H1 (cell line): Measurements from ENCODE around the gene PRSS21. TPM values are rescaled to one million over a fixed set of nuclear protein-coding genes. Genes with fewer than 3 reads are reported as not detected.

Source experiments
- CTCF ChIA-PET: fragments of 300-600 bp; sonication (Branson Sonifier 250); formaldehyde crosslinking; loops from one replicate; lab custom pipeline; 2021; ENCODE audit not compliant: partially characterized antibody; lab: Charles Lee
- POLR2A ChIA-PET: fragments of 300-600 bp; sonication (Branson Sonifier 250); formaldehyde crosslinking; loops from one replicate; lab custom pipeline; 2021; ENCODE audit warnings: inconsistent platforms; ENCODE audit not compliant: partially characterized antibody; lab: Charles Lee
- DNase-seq, 2 experiments: peaks; one replicate each; pipeline versions ENCODE4 v3.0.0 to v3.0.0-alpha.2; 2010 to 2022; ENCODE audit warnings: low spot score in 2 of 2, low read depth in 1 of 2, mixed read lengths in 1 of 2
- FAIRE-seq: peaks from 2 replicates; lab custom pipeline; 2011; peaks lifted over from hg19 to GRCh38; lab: Jason Lieb, UNC
- H2AFZ ChIP-seq: 2 replicates; pipeline ENCODE4 v1.8.1; 2012; ENCODE audit warnings: low read length, inconsistent platforms
- H2AK5ac ChIP-seq: 2 replicates; pipeline ENCODE4 v1.6.1; 2013; ENCODE audit warnings: low read depth, low read length
- H2BK120ac ChIP-seq: replicated peaks from 2 replicates; pipeline ENCODE3; 2013; ENCODE audit warnings: low read depth, low read length, inconsistent platforms
- H2BK12ac ChIP-seq: 2 replicates; pipeline ENCODE4 v1.6.1; 2013; ENCODE audit warnings: low read depth, low read length
- H2BK15ac ChIP-seq: 2 replicates; pipeline ENCODE4 v1.6.1; 2013; ENCODE audit warnings: low read length
- H2BK20ac ChIP-seq: 2 replicates; pipeline ENCODE4 v1.6.1; 2013; ENCODE audit warnings: low read length
- H2BK5ac ChIP-seq: 2 replicates; pipeline ENCODE4 v1.6.1; 2013; ENCODE audit warnings: low read depth, low read length
- H3K14ac ChIP-seq: 2 replicates; pipeline ENCODE4 v1.6.1; 2013; ENCODE audit warnings: inconsistent platforms; ENCODE audit not compliant: insufficient read length
- H3K18ac ChIP-seq: 2 replicates; pipeline ENCODE4 v1.6.1; 2013; ENCODE audit warnings: low read length; ENCODE audit errors: extremely low read depth
- H3K23ac ChIP-seq: 2 replicates; pipeline ENCODE4 v1.6.1; 2013; ENCODE audit warnings: inconsistent platforms; ENCODE audit not compliant: insufficient read length
- H3K23me2 ChIP-seq: 2 replicates; pipeline ENCODE4 v1.6.1; 2013; ENCODE audit warnings: low read depth, low read length
- H3K27ac ChIP-seq: 2 replicates; pipeline ENCODE4 v1.6.1; 2011; ENCODE audit warnings: low read depth, low read length, inconsistent platforms
- H3K27me3 ChIP-seq, 4 experiments: replicated peaks in 1 of 4; 1 replicate in 1 of 4; 2 replicates in 3 of 4; pipeline versions ENCODE4 v1.6.1 to v1.8.1; 2011 to 2013; ENCODE audit warnings: low read length in 3 of 4, mild to moderate bottlenecking in 3 of 4, inconsistent platforms in 2 of 4, mixed read lengths in 2 of 4, moderate library complexity in 1 of 4; ENCODE audit not compliant: control insufficient read depth in 3 of 4, insufficient read depth in 3 of 4; ENCODE audit errors: extremely low read depth in 1 of 4
- H3K36me3 ChIP-seq, 4 experiments: 2 replicates each; pipeline versions ENCODE4 v1.6.1 to v1.8.1; 2011 to 2013; ENCODE audit warnings: mild to moderate bottlenecking in 4 of 4, low read length in 3 of 4, moderate library complexity in 2 of 4, control low read depth in 1 of 4, inconsistent platforms in 1 of 4; ENCODE audit not compliant: insufficient read depth in 4 of 4, control insufficient read depth in 2 of 4
- H3K4ac ChIP-seq: replicated peaks from 2 replicates; pipeline ENCODE3; 2013; ENCODE audit warnings: low read length, low read depth, mixed read lengths, inconsistent platforms; ENCODE audit not compliant: insufficient read length
- H3K4me1 ChIP-seq, 4 experiments: replicated peaks in 1 of 4; 1 replicate in 1 of 4; 2 replicates in 3 of 4; pipeline versions ENCODE4 v1.6.1 to v1.8.1; 2011 to 2013; ENCODE audit warnings: low read length in 3 of 4, inconsistent platforms in 2 of 4, mixed read lengths in 1 of 4; ENCODE audit not compliant: insufficient read depth in 4 of 4, control insufficient read depth in 3 of 4
- H3K4me2 ChIP-seq, 2 experiments: 2 replicates each; pipeline versions ENCODE4 v1.6.1 to v1.8.1; 2011 to 2013; ENCODE audit warnings: low read depth in 2 of 2, low read length in 2 of 2, control low read depth in 1 of 2, inconsistent platforms in 1 of 2, mild to moderate bottlenecking in 1 of 2; ENCODE audit not compliant: insufficient read depth in 1 of 2
- H3K4me3 ChIP-seq, 4 experiments: fragments of 200-600, 300-600 bp in 1 of 4; sonication (generic), shearing (Covaris generic), sonication (Bioruptor Twin) in 1 of 4; 2 replicates each; pipeline versions ENCODE4 v1.5.1 to v1.8.1; 2011 to 2016; ENCODE audit warnings: low read length in 4 of 4, low read depth in 3 of 4, control low read depth in 2 of 4, inconsistent platforms in 2 of 4, mild to moderate bottlenecking in 2 of 4, mixed read lengths in 1 of 4, moderate library complexity in 1 of 4; ENCODE audit not compliant: insufficient read depth in 2 of 4; ENCODE audit errors: extremely low read depth in 1 of 4
- H3K56ac ChIP-seq: replicated peaks from 2 replicates; pipeline ENCODE3; 2013; ENCODE audit warnings: low read depth, mild to moderate bottlenecking, mixed read lengths, low read length, inconsistent platforms; ENCODE audit not compliant: insufficient read length
- H3K79me1 ChIP-seq: 2 replicates; pipeline ENCODE4 v1.6.1; 2013; ENCODE audit warnings: low read depth, low read length, control low read depth
- H3K79me2 ChIP-seq, 2 experiments: 2 replicates each; pipeline versions ENCODE4 v1.6.1 to v1.8.1; 2012 to 2013; ENCODE audit warnings: low read length in 2 of 2, mild to moderate bottlenecking in 2 of 2, inconsistent platforms in 1 of 2; ENCODE audit not compliant: insufficient read depth in 2 of 2, control insufficient read depth in 1 of 2
- H3K9ac ChIP-seq, 4 experiments: replicated peaks in 1 of 4; 1 replicate in 1 of 4; 2 replicates in 3 of 4; pipeline versions ENCODE4 v1.6.1 to v1.8.1; 2011 to 2013; ENCODE audit warnings: low read depth in 3 of 4, low read length in 3 of 4, control low read depth in 2 of 4, mild to moderate bottlenecking in 2 of 4, moderate library complexity in 2 of 4, inconsistent platforms in 1 of 4; ENCODE audit errors: extremely low read depth in 1 of 4
- H3K9me3 ChIP-seq, 2 experiments: 2 replicates each; pipeline versions ENCODE4 v1.6.1 to v1.8.1; 2012 to 2013; ENCODE audit warnings: mild to moderate bottlenecking in 2 of 2, moderate library complexity in 2 of 2, control low read depth in 1 of 2, inconsistent platforms in 1 of 2, low read depth in 1 of 2, low read length in 1 of 2, mixed read lengths in 1 of 2; ENCODE audit not compliant: insufficient read depth in 2 of 2
- H4K20me1 ChIP-seq, 2 experiments: replicated peaks in 1 of 2; 2 replicates each; pipeline versions ENCODE3 to v1.8.1; 2011 to 2013; ENCODE audit warnings: inconsistent platforms in 2 of 2, low read length in 2 of 2, mild to moderate bottlenecking in 1 of 2; ENCODE audit not compliant: insufficient read depth in 2 of 2, control insufficient read depth in 1 of 2
- H4K5ac ChIP-seq: 2 replicates; pipeline ENCODE4 v1.6.1; 2013; ENCODE audit warnings: low read length, low read depth, mixed read lengths, inconsistent platforms; ENCODE audit not compliant: insufficient read length
- H4K8ac ChIP-seq: 2 replicates; pipeline ENCODE4 v1.8.0; 2013; ENCODE audit warnings: mild to moderate bottlenecking, moderate library complexity, low read length, inconsistent platforms; ENCODE audit not compliant: insufficient read depth; ENCODE audit errors: extremely low read depth
- H4K91ac ChIP-seq: replicated peaks from 2 replicates; pipeline ENCODE3; 2013; ENCODE audit warnings: low read length, mixed read lengths, inconsistent platforms; ENCODE audit not compliant: insufficient read length
- CBX5 ChIP-seq: fragments of 300-800, 300-1000 bp; sonication (generic); IDR thresholded peaks from 2 replicates; pipeline ENCODE4 v1.7.1; 2016; ENCODE audit warnings: antibody characterized with exemption, low read length, low read depth
- CBX8 ChIP-seq: fragments of 300-800, 300-1000 bp; sonication (generic); IDR thresholded peaks from 2 replicates; pipeline ENCODE4 v1.7.1; 2016; ENCODE audit warnings: low read depth, low read length, borderline replicate concordance
- CREB1 ChIP-seq: IDR thresholded peaks from 2 replicates; pipeline ENCODE4 v1.6.1; 2012; ENCODE audit warnings: inconsistent platforms
- EGR1 ChIP-seq: IDR thresholded peaks from 2 replicates; pipeline ENCODE4 v1.6.1; 2011; ENCODE audit warnings: low read depth, low read length, borderline replicate concordance
- GABPA ChIP-seq: IDR thresholded peaks from 2 replicates; pipeline ENCODE4 v1.6.1; 2011; ENCODE audit warnings: mild to moderate bottlenecking, low read length, moderate library complexity, borderline replicate concordance; ENCODE audit not compliant: insufficient read depth
- GTF2F1 ChIP-seq: IDR thresholded peaks from 2 replicates; pipeline ENCODE4 v1.6.1; 2012; ENCODE audit warnings: low read depth, low read length, improper control_type of control experiment, borderline replicate concordance
- HDAC6 ChIP-seq: IDR thresholded peaks from one replicate; pipeline ENCODE4 v1.7.1; 2012; ENCODE audit warnings: low read depth, mild to moderate bottlenecking, inconsistent platforms, low read length, moderate library complexity
- MAFK ChIP-seq: IDR thresholded peaks from 2 replicates; pipeline ENCODE4 v1.6.1; 2012; ENCODE audit warnings: low read depth, mild to moderate bottlenecking, improper control_type of control experiment, low read length
- NRF1 ChIP-seq: IDR thresholded peaks from 2 replicates; pipeline ENCODE4 v1.6.1; 2011; ENCODE audit warnings: mild to moderate bottlenecking, low read depth, low read length, improper control_type of control experiment
- POLR2AphosphoS5 ChIP-seq: IDR thresholded peaks from 2 replicates; pipeline ENCODE4 v1.6.1; 2011; ENCODE audit warnings: low read depth, low read length
- SIN3A ChIP-seq, 2 experiments: IDR thresholded peaks in 1 of 2; conservative IDR thresholded peaks in 1 of 2; 2 replicates each; pipeline ENCODE4 v1.6.1; 2011 to 2012; ENCODE audit warnings: low read length in 2 of 2, improper control_type of control experiment in 1 of 2, low read depth in 1 of 2, mild to moderate bottlenecking in 1 of 2
- SRF ChIP-seq: IDR thresholded peaks from 2 replicates; pipeline ENCODE4 v1.6.1; 2011; ENCODE audit warnings: mild to moderate bottlenecking, low read depth, low read length, moderate library complexity
- WGBS, 2 experiments: shearing (Covaris generic) in 1 of 2; methylation state at CpG; one replicate each; pipeline versions ENCODE4 v1.1.6 to v1.1.7; 2013 to 2015; ENCODE audit warnings: low lambda C conversion rate in 2 of 2, mixed read lengths in 2 of 2, inconsistent platforms in 1 of 2, low coverage in 1 of 2, missing lambda C conversion rate in 1 of 2; ENCODE audit not compliant: insufficient replicate concordance in 2 of 2, insufficient coverage in 1 of 2, insufficient read length in 1 of 2; ENCODE audit errors: extremely low coverage in 1 of 2, missing lambda C conversion rate in 1 of 2; 5-methylcytosine and 5-hydroxymethylcytosine counted together
- polyA plus RNA-seq, 7 experiments: library from polyadenylated mRNA; depleted of rRNA in 3 of 7; stranded (reverse) in 5 of 7; unstranded in 2 of 7; fragments of >200 nt in 5 of 7; fragments of 200-250 nt in 2 of 7; gene quantifications; 1 replicate in 5 of 7; 2 replicates in 1 of 7; 4 replicates in 1 of 7; pipeline versions ENCODE4 v1.2.1 to v1.2.3, GENCODE V29; 2011 to 2013; ENCODE audit warnings: missing spikeins in 2 of 7, mixed read lengths in 2 of 7
- total RNA-seq: library from RNA; stranded (reverse); fragmentation: NEBNext Ultra II Directional; extraction: Animal tissue kit (Norgen Biotek cat#: 25700); gene quantifications from 2 replicates; pipeline ENCODE4 v1.2.1, GENCODE V29; 2021

PRSS21 gene
- total and polyA plus RNA-seq, 2 of the 8 experiments (the other 6 are each of a cell fraction or from before 2014, with no cell fraction given) = 0.76 to 1.0 TPM

GRCh38 chr16:2798723-2799204, 18.3 kb upstream of the PRSS21 start:
- H3K23ac ChIP-seq = no peak overlapping the region
- FAIRE-seq (no peak), DNase-seq (no peak)
- no peaks in the 10 kb centered on the region for H3K79me1 ChIP-seq
- H4K5ac ChIP-seq = no peak overlapping the region
- H3K27ac ChIP-seq = no peak overlapping the region
- 98% methylated on average over 6 of the region's 39 CpGs; no CpG with 5 or more reads in 1 of the 2 experiments for WGBS, 2 experiments
- H2BK120ac ChIP-seq = no peak overlapping the region
- no peak overlapping the region for H2BK5ac ChIP-seq
- H3K9me3 ChIP-seq = peaks cover under 1 to 1% of the 10 kb centered on the region in 2 experiments; a peak in 2 of 4 replicates
- TF ChIP-seq GTF2F1 = no peak
- TF ChIP-seq MAFK = no peak
- no peak for TF ChIP-seq CBX8
- TF ChIP-seq POLR2AphosphoS5 = no peak
- TF ChIP-seq NRF1 = no peak
- no peak for TF ChIP-seq SRF
- no peak for TF ChIP-seq CBX5
- TF ChIP-seq EGR1 = no peak
- TF ChIP-seq HDAC6 = no peak
- no peak for TF ChIP-seq SIN3A (conservative IDR thresholded peaks at IDR 0.05 in 1 of 2, IDR thresholded peaks at IDR 0.05 in 1 of 2; ENCODE audit: low read depth in 1 of 2, low read length in 2 of 2)
- no peak for TF ChIP-seq CREB1
- no peak for TF ChIP-seq GABPA
- no peak overlapping the region for H2AK5ac ChIP-seq
- H3K4me1 ChIP-seq = no peaks in the 10 kb centered on the region
- no peak overlapping the region for H2AFZ ChIP-seq
- H3K4me3 ChIP-seq = no peak overlapping the region
- H3K4me2 ChIP-seq = no peak overlapping the region
- H3K27me3 ChIP-seq = no peaks in the 10 kb centered on the region
- no peak overlapping the region for H3K14ac ChIP-seq
- H3K36me3 ChIP-seq = no peaks in the 10 kb centered on the region
- peak overlapping the region; percentile 25 for H4K8ac ChIP-seq
- H4K20me1 ChIP-seq = no peaks in the 10 kb centered on the region
- H2BK12ac ChIP-seq = no peak overlapping the region
- no peaks in the 10 kb centered on the region for H3K23me2 ChIP-seq
- no peak overlapping the region for H4K91ac ChIP-seq
- H2BK20ac ChIP-seq = no peak overlapping the region
- no peak overlapping the region for H2BK15ac ChIP-seq
- no peak overlapping the region for H3K4ac ChIP-seq
- H3K18ac ChIP-seq = no peak overlapping the region
- CTCF ChIA-PET = interaction anchor here (1.3 to 2.1 kb wide), 6 partner anchors 13 to 70 kb away, joined by 5 to 12 read pairs (median 6); no protein-coding TSS in a partner anchor
- POLR2A ChIA-PET = no interaction called here
- H3K79me2 ChIP-seq = no peaks in the 10 kb centered on the region
- no peak overlapping the region for H3K56ac ChIP-seq
- H3K9ac ChIP-seq = no peak overlapping the region
